Measurements from ENCODE around the gene MAN1A2. TPM values are rescaled to one million over a fixed set of nuclear protein-coding genes. Genes with fewer than 3 reads are reported as not detected.

The MAN1A2 gene
- polyA plus RNA-seq, 1 experiment: 40.7 TPM

DNA sequence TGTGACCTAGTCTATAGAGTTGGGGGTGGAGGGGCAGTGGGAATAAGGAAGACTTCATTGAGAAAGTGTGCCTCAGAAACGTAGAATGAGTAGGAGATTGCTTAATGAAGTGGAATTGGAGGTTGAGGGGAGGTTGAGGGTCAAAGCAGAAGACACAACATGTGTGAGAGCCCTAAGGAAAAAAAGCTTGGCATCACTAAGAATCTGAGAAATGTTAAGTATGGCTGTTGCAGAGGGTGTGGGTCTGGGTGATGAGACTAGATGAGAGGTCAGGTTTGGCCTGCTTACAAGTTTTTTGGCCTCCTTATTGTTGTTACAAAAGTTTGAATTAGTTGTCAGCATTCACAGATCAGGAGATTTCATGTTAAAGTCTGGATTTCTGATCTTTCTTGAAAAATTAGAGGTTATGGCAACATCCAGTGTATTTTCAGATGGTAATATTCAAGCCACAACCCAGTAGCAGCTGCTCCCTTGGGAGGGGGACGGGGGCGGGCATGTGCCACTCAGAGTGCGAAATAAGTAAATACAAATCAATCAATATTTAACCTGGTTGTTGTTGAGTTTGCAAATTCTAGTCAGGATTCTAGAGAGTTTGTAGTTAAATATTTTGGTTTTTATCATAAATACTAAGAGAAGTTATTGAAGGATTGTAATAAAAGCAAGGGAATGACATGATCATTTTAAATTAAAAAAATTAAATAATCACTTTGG is 4.3 kb downstream of the MAN1A2 start:
- no peak for TF ChIP-seq CTCF (IDR thresholded peaks at IDR 0.05; ENCODE audit: low read depth, low read length)
- no peak overlapping the region for H3K27ac ChIP-seq (ENCODE audit: low read depth, low read length)

GRCh38 chr1:117372863-117373412 is 5.7 kb downstream of the MAN1A2 start:
- no peak for TF ChIP-seq CTCF (IDR thresholded peaks at IDR 0.05; ENCODE audit: low read depth, low read length)
- POLR2A ChIA-PET: no interaction called here
- no peaks in the 10 kb centered on the region for H3K27me3 ChIP-seq (ENCODE audit: control insufficient read depth, insufficient read depth, low read length)
- H3K9me3 ChIP-seq (ENCODE audit: control insufficient read depth, insufficient read depth, low read length): no peaks in the 10 kb centered on the region; the same call in 1 of the 2 replicates
- no peak overlapping the region for H3K4me3 ChIP-seq (ENCODE audit: low read depth, low read length)
- DNase-seq (ENCODE audit: low read depth, low spot score): no peak
- no peak overlapping the region for H3K27ac ChIP-seq (ENCODE audit: low read depth, low read length)
- CTCF ChIA-PET: interaction anchor here (0.6 kb wide), 1 partner anchor 251 kb away, joined by 4 read pairs; no protein-coding TSS in a partner anchor

More for the DNA sequence above, 4.3 kb downstream of the MAN1A2 start:
- Histone ChIP-seq H3K4me3 (ENCODE audit: low read depth, low read length) (no peak overlapping the region), H3K9me3 (ENCODE audit: control insufficient read depth, insufficient read depth, low read length) (no peaks in the 10 kb centered on the region; the same call in 1 of the 2 replicates), H3K27me3 (ENCODE audit: control insufficient read depth, insufficient read depth, low read length) (no peaks in the 10 kb centered on the region)
- CTCF ChIA-PET: no interaction called here
- POLR2A ChIA-PET: no interaction called here
- DNase-seq (ENCODE audit: low read depth, low spot score): no peak

GRCh38 chr1:117373932-117374331 is 6.7 kb downstream of the MAN1A2 start:
- ChIA-PET POLR2A (no interaction called here), CTCF (interaction anchor here (1.2 kb wide), 1 partner anchor 306 kb away, joined by 3 read pairs; no protein-coding TSS in a partner anchor)
- Histone ChIP-seq H3K27me3 (ENCODE audit: control insufficient read depth, insufficient read depth, low read length) (no peaks in the 10 kb centered on the region), H3K4me3 (ENCODE audit: low read depth, low read length) (no peak overlapping the region), H3K27ac (ENCODE audit: low read depth, low read length) (no peak overlapping the region), H3K9me3 (ENCODE audit: control insufficient read depth, insufficient read depth, low read length) (no peaks in the 10 kb centered on the region; the same call in 1 of the 2 replicates)
- no peak for DNase-seq (ENCODE audit: low read depth, low spot score)
- no peak for TF ChIP-seq CTCF (IDR thresholded peaks at IDR 0.05; ENCODE audit: low read depth, low read length)

- POLR2A ChIA-PET: no interaction called here
Measured at GRCh38 chr1:117375327-117375726, 8.1 kb downstream of the MAN1A2 start.

More at GRCh38 chr1:117375327-117375726, 8.1 kb downstream of the MAN1A2 start:
- DNase-seq (ENCODE audit: low read depth, low spot score): no peak
- Histone ChIP-seq H3K9me3 (ENCODE audit: control insufficient read depth, insufficient read depth, low read length) (no peaks in the 10 kb centered on the region; the same call in 1 of the 2 replicates), H3K27me3 (ENCODE audit: control insufficient read depth, insufficient read depth, low read length) (no peaks in the 10 kb centered on the region), H3K27ac (ENCODE audit: low read depth, low read length) (no peak overlapping the region), H3K4me3 (ENCODE audit: low read depth, low read length) (no peak overlapping the region)
- no peak for TF ChIP-seq CTCF (IDR thresholded peaks at IDR 0.05; ENCODE audit: low read depth, low read length)
- CTCF ChIA-PET: no interaction called here

All from AG04450 (cell line).